Measurements from ENCODE around the gene TENM3.

TENM3 gene

DNA sequence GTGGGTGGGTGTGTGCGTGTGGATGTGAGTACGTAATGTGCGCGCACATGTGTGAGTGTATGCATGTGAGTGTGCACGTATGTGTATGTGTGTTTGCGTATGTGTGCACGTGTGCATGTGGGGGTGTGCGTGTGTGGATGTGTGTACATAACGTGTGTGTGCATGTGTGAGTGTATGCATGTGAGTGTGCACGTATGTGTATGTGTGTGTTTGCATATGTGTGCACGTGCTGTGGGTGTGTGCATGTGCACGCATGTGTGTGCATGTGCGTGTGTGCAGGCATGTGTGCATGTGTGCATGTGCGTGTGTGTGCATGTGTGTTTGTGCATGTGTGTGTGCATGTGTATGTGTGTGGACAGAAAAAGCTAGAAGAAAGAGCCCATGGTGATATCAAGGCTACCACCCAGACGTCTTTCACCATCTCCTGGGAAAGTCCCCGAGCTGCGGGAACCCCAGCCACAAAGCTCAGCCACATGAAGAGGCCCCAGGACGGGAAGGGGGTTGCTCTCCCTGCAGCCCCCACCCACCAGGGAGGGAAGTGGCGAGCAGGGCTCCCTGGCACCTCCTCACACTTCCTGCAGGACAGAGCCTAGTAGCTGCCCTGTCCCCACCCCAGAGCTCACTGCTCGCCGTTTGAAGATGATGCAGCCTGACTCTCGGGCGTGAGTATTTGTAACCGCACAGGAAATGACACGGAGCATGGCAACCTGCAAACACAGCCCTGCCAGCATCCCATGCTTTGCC lies 565.6 kb downstream of the TENM3 start:
- no peaks in the 10 kb centered on the region for H3K9me2 ChIP-seq (replicated peaks; ENCODE audit: insufficient read depth, low read length)
- H3K27me3 ChIP-seq (ENCODE audit: low read length) = no peaks in the 10 kb centered on the region
- TF ChIP-seq, protein P1, sequence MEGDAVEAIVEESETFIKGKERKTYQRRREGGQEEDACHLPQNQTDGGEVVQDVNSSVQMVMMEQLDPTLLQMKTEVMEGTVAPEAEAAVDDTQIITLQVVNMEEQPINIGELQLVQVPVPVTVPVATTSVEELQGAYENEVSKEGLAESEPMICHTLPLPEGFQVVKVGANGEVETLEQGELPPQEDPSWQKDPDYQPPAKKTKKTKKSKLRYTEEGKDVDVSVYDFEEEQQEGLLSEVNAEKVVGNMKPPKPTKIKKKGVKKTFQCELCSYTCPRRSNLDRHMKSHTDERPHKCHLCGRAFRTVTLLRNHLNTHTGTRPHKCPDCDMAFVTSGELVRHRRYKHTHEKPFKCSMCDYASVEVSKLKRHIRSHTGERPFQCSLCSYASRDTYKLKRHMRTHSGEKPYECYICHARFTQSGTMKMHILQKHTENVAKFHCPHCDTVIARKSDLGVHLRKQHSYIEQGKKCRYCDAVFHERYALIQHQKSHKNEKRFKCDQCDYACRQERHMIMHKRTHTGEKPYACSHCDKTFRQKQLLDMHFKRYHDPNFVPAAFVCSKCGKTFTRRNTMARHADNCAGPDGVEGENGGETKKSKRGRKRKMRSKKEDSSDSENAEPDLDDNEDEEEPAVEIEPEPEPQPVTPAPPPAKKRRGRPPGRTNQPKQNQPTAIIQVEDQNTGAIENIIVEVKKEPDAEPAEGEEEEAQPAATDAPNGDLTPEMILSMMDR (IDR thresholded peaks at IDR 0.05; ENCODE audit: insufficient read depth, low read length, poor library complexity, severe bottlenecking) = no peak
- no peak for TF ChIP-seq EZH2phosphoT487 (conservative IDR thresholded peaks at IDR 0.05; ENCODE audit: low read length)
- no peaks in the 10 kb centered on the region for H3K79me2 ChIP-seq (ENCODE audit: insufficient read depth, low read length)
- H4K20me1 ChIP-seq (ENCODE audit: low read depth, low read length) = no peaks in the 10 kb centered on the region
- H2AFZ ChIP-seq (ENCODE audit: low read depth, low read length, severe bottlenecking) = no peak overlapping the region
- H3K9ac ChIP-seq (ENCODE audit: low read length) = no peak overlapping the region
- no peaks in the 10 kb centered on the region for H3F3A ChIP-seq (ENCODE audit: insufficient read depth)
- no peaks in the 10 kb centered on the region for H3K9me3 ChIP-seq (ENCODE audit: insufficient read depth, low read length)
- H3K27ac ChIP-seq (ENCODE audit: low read depth, low read length) = no peak overlapping the region
- no peak overlapping the region for H3K4me2 ChIP-seq (ENCODE audit: low read depth, low read length, poor library complexity, severe bottlenecking)
- H3K4me3 ChIP-seq (ENCODE audit: insufficient read depth, low read length, poor library complexity, severe bottlenecking) = no peak overlapping the region
- no peaks in the 10 kb centered on the region for H3K36me3 ChIP-seq (ENCODE audit: low read length)

DNA sequence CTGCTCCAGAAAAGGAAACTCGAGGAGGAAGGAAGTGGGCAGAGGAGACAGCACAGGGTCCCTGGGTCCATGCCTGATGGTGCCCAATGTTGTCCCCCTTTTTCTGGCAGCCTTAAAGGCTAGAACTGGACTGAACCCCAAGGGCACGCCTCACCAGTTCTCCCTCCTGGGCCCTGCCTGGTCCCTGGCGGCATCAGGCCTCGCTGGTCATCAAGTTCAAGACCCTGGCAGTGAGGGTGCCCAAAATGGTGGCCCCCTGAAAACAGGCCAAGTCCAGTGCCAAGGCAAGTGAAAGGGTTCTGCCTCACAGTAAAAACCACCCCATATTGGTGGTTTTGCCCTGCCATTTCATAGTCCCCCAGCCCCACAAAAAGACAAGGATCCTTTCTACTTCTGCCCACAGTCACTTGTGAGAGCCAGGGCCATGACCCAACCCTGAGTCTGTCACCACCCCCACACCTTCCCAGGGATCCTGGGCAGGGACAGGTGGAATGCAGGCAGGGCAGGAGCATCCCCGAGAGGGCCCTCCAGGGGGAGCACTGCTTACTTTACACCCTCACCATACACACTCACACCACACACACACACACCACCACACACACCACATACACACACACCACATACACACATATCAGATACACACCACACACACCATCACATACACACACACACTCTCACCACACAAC lies 566.4 kb downstream of the TENM3 start:
- no peak overlapping the region for H3K9ac ChIP-seq (ENCODE audit: low read length)
- no peaks in the 10 kb centered on the region for H3K9me3 ChIP-seq (ENCODE audit: insufficient read depth, low read length)
- H3F3A ChIP-seq (ENCODE audit: insufficient read depth) = no peaks in the 10 kb centered on the region
- H3K27ac ChIP-seq (ENCODE audit: low read depth, low read length) = no peak overlapping the region
- TF ChIP-seq, protein P1 (IDR thresholded peaks at IDR 0.05; ENCODE audit: insufficient read depth, low read length, poor library complexity, severe bottlenecking) = no peak
- no peak for TF ChIP-seq EZH2phosphoT487 (conservative IDR thresholded peaks at IDR 0.05; ENCODE audit: low read length)
- no peaks in the 10 kb centered on the region for H3K27me3 ChIP-seq (ENCODE audit: low read length)
- no peaks in the 10 kb centered on the region for H3K36me3 ChIP-seq (ENCODE audit: low read length)
- H4K20me1 ChIP-seq (ENCODE audit: low read depth, low read length) = no peaks in the 10 kb centered on the region
- H2AFZ ChIP-seq (ENCODE audit: low read depth, low read length, severe bottlenecking) = no peak overlapping the region
- H3K4me2 ChIP-seq (ENCODE audit: low read depth, low read length, poor library complexity, severe bottlenecking) = no peak overlapping the region
- no peaks in the 10 kb centered on the region for H3K9me2 ChIP-seq (replicated peaks; ENCODE audit: insufficient read depth, low read length)
- no peak overlapping the region for H3K4me3 ChIP-seq (ENCODE audit: insufficient read depth, low read length, poor library complexity, severe bottlenecking)
- H3K79me2 ChIP-seq (ENCODE audit: insufficient read depth, low read length) = no peaks in the 10 kb centered on the region

DNA sequence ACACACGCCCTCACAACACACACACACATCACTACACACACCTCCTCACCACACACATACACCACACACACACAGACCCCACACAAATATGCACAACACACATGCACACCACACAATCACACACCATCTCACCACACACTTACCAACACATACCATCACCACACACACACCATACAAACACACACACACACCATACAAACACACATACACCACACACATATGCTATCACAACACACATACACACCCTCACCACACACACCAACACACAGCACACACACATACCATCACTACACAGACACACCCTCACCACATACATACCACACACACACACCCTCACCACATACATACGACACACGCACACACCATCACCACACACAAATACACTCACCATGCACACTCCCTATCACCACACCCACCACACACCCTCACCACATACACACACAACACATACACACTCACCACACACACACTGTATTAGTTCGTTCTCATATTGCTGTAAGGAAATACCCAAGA lies 567.0 kb downstream of the TENM3 start:
- no peaks in the 10 kb centered on the region for H3K9me3 ChIP-seq (ENCODE audit: insufficient read depth, low read length)
- no peaks in the 10 kb centered on the region for H3K79me2 ChIP-seq (ENCODE audit: insufficient read depth, low read length)
- H3K9ac ChIP-seq (ENCODE audit: low read length) = no peak overlapping the region
- no peak overlapping the region for H3K27ac ChIP-seq (ENCODE audit: low read depth, low read length)
- H3F3A ChIP-seq (ENCODE audit: insufficient read depth) = no peaks in the 10 kb centered on the region
- H3K4me2 ChIP-seq (ENCODE audit: low read depth, low read length, poor library complexity, severe bottlenecking) = no peak overlapping the region
- H3K4me3 ChIP-seq (ENCODE audit: insufficient read depth, low read length, poor library complexity, severe bottlenecking) = no peak overlapping the region
- no peaks in the 10 kb centered on the region for H3K36me3 ChIP-seq (ENCODE audit: low read length)
- H4K20me1 ChIP-seq (ENCODE audit: low read depth, low read length) = no peaks in the 10 kb centered on the region
- TF ChIP-seq EZH2phosphoT487 (conservative IDR thresholded peaks at IDR 0.05; ENCODE audit: low read length) = no peak
- TF ChIP-seq, protein P1 (IDR thresholded peaks at IDR 0.05; ENCODE audit: insufficient read depth, low read length, poor library complexity, severe bottlenecking) = no peak
- no peaks in the 10 kb centered on the region for H3K27me3 ChIP-seq (ENCODE audit: low read length)
- H3K9me2 ChIP-seq (replicated peaks; ENCODE audit: insufficient read depth, low read length) = no peaks in the 10 kb centered on the region
- no peak overlapping the region for H2AFZ ChIP-seq (ENCODE audit: low read depth, low read length, severe bottlenecking)
